SJSA1 (cell line): ENCODE data around the gene DMD. TPM values are rescaled to one million over a fixed set of nuclear protein-coding genes. Genes with fewer than 3 reads are reported as not detected.

ENCODE experiments used
- DNase-seq, 2 experiments: peaks; one replicate each; pipeline ENCODE4 v3.0.0-alpha.2; 2015 to 2020; ENCODE audit warnings: low spot score in 2 of 2, low read depth in 1 of 2
- H3K27ac ChIP-seq: fragments of 250-450 bp; sonication (Bioruptor Pico); 2 replicates; pipeline ENCODE4 v1.5.1; 2020; ENCODE audit warnings: mild to moderate bottlenecking, moderate library complexity
- H3K27me3 ChIP-seq: fragments of 250-450 bp; sonication (Bioruptor Pico); replicated peaks from 2 replicates; pipeline ENCODE4 v1.5.1; 2020; ENCODE audit warnings: mild to moderate bottlenecking, moderate library complexity
- H3K36me3 ChIP-seq: fragments of 250-450 bp; sonication (Bioruptor Pico); 2 replicates; pipeline ENCODE4 v1.5.1; 2020; ENCODE audit warnings: mild to moderate bottlenecking
- H3K4me1 ChIP-seq: fragments of 250-450 bp; sonication (Bioruptor Pico); replicated peaks from 2 replicates; pipeline ENCODE4 v1.6.1; 2021; ENCODE audit warnings: mild to moderate bottlenecking
- H3K4me3 ChIP-seq: fragments of 250-450 bp; sonication (Bioruptor Pico); 2 replicates; pipeline ENCODE4 v1.5.1; 2020; ENCODE audit warnings: mild to moderate bottlenecking
- H3K9me3 ChIP-seq: fragments of 250-450 bp; sonication (Bioruptor Pico); replicated peaks from 2 replicates; pipeline ENCODE4 v1.5.1; 2020; ENCODE audit warnings: mild to moderate bottlenecking
- total RNA-seq: library from RNA; depleted of rRNA; stranded (reverse); fragments of >200 nt; shearing (Covaris generic); gene quantifications from 2 replicates; pipeline ENCODE4 v1.2.3, GENCODE V29; 2014; rRNA removed

Gene DMD
- 6.8 and 8.9 TPM in 2 replicates for total RNA-seq

DNA sequence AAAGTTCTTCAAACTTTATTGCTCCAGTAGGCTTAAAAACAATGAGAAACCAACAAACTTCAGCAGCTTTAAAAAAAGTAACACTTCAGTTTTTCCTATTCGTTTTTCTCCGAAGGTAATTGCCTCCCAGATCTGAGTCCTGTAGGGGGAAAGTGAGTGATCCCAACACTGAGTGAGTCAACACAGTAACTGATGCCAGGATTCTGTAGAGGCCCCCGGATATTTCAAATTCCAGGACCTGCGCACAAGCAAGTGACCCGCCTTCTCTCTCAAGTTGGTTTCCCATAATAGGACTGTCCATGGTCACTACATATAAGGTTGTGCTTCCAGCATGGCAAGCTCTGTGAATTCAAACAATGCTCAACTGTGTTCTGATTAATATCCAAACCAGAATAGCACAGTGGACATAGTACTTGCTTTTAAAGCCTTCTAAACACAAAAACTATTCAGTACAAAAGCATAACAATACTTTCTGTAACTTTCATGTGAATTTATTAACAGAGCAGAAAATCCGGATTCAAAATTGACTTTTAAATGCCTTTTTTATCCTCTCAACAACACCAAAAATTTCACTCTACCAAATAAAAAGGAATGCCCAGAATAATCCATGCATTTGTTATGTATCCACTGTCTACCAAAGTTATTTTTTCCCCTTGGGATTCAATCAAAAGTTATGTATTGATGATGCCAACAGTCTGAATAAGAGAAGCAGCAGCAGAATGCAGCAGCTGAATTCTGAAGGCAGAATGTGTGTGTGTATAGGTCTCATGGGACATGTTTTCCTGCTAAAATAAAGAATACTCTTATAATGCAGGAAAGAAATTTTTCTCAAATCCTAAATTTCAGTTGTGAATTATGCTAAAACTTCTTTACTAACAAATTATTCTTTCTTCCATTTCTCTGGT, at the start of gene DMD:
Gene DMD, minus strand, starts transcription at position 194 of the 905 bp plus-strand sequence. CDS start 237 bp downstream, outside the sequence.
- Histone ChIP-seq H3K36me3 (no peaks in the 10 kb centered on the region), H3K27ac (peak within 1 kb of the TSS; percentile 69), H3K27me3 (no peaks in the 10 kb centered on the region), H3K4me3 (peak within 1 kb of the TSS; percentile 41), H3K9me3 (no peaks in the 10 kb centered on the region), H3K4me1 (peaks cover 8% of the 10 kb centered on the region)
- DNase-seq, result peak; percentile 67 to 72

DNA sequence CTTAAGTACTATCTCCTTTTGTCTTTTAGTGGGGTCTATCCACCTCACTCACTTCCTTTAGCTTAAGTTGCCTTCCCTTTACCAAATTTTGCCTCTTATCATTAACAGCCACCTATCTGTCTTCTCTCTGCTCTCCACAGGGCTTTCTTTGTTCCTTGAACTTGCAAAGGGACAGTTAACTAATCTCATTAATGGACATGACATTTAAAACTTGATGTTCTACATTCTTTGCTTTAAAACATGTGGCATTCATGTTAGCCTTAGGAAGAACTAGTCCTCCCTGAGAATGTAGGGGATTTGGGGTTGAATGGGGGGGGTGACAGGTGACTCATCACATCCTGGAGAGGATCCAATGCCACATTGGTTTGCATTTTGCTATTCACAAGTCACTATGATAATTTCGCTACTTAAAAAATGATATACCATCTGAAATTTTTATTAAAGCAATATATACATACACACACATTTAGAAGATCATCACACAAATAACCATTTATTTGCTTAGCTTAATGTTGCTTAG, 41.0 kb upstream of the DMD start:
- no peaks in the 10 kb centered on the region for H3K27me3 ChIP-seq
- no peak overlapping the region for H3K27ac ChIP-seq
- H3K4me3 ChIP-seq, result no peak overlapping the region
- H3K9me3 ChIP-seq, result no peaks in the 10 kb centered on the region
- no peaks in the 10 kb centered on the region for H3K4me1 ChIP-seq
- no peaks in the 10 kb centered on the region for H3K36me3 ChIP-seq
- no peak for DNase-seq

DNA sequence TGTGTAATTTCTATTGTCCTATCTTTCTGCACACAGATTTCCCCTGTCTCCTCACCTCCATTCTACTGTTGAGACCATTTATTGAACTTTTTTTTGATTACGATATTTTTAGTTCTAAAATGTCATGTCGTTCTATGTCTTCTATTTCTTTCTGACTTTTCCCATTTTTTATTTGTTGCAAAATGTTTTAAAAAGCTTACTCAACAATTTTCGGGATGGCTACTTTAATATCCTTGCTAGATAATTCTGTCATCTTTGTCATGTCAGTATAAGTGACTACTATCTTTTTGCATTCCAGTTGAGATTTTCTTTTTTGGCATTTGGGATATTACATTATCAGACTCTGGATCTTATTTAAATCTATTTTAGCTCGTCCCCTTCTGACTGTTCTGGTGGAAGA, 7.5 kb upstream of the DMD start:
- no peaks in the 10 kb centered on the region for H3K27me3 ChIP-seq
- no peaks in the 10 kb centered on the region for H3K9me3 ChIP-seq
- H3K27ac ChIP-seq, result no peak overlapping the region
- no peak overlapping the region for H3K4me3 ChIP-seq
- H3K4me1 ChIP-seq, result no peaks in the 10 kb centered on the region
- no peaks in the 10 kb centered on the region for H3K36me3 ChIP-seq
- DNase-seq, result no peak

DNA sequence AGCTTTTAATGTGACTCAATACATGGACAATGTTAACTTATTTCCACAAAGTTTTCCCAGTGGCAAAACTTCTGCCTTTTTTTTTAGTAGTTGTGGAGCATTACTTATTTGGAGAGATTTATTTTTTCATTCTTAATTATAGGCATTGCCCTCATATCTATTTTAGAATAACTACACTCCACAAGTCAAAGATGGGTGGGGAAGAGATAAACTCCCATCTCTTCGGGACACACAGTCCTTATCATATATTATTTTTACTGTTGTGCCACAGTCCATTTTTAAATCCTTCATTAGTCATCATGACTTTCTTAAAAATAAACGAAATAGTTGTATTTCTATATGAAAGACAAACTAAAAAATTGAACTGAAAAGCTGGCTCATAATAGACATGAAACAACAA, 1.2 kb downstream of the DMD start:
- no peaks in the 10 kb centered on the region for H3K9me3 ChIP-seq
- H3K27me3 ChIP-seq, result no peaks in the 10 kb centered on the region
- H3K27ac ChIP-seq, result peak overlapping the region; percentile 69
- DNase-seq, result no peak
- no peaks in the 10 kb centered on the region for H3K36me3 ChIP-seq
- H3K4me3 ChIP-seq, result peak overlapping the region; percentile 41
- peaks cover 13% of the 10 kb centered on the region for H3K4me1 ChIP-seq

DNA sequence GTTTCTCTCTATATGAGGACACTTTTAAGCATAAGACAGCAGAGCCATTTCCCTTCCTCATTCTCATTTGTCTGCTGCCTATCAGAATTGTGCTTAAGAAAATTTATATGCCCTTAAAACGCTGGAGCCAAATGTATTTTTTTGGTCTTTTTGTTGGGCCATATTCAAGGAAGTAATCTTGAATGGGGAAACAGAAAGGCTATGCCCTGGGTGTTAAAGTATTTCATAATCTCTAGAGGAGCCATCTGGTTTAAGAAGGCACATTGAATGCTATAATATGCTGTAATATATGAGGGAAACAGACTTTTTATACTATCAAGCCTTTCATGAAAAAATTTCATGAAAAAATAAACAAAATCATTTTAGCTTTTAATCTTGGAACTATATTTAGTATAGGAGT, 4.3 kb downstream of the DMD start:
- no peaks in the 10 kb centered on the region for H3K9me3 ChIP-seq
- H3K27me3 ChIP-seq, result no peaks in the 10 kb centered on the region
- H3K4me1 ChIP-seq, result peaks cover 11% of the 10 kb centered on the region
- no peak overlapping the region for H3K4me3 ChIP-seq
- no peaks in the 10 kb centered on the region for H3K36me3 ChIP-seq
- H3K27ac ChIP-seq, result peak overlapping the region; percentile 26; the same call in 1 of the 2 replicates
- no peak for DNase-seq

GRCh38 chrX:33205321-33205720, 6.0 kb downstream of the DMD start:
- Histone ChIP-seq H3K4me1 (peaks cover 5% of the 10 kb centered on the region), H3K27ac (no peak overlapping the region), H3K27me3 (no peaks in the 10 kb centered on the region), H3K9me3 (no peaks in the 10 kb centered on the region), H3K36me3 (no peaks in the 10 kb centered on the region), H3K4me3 (no peak overlapping the region)
- DNase-seq, result no peak

DNA sequence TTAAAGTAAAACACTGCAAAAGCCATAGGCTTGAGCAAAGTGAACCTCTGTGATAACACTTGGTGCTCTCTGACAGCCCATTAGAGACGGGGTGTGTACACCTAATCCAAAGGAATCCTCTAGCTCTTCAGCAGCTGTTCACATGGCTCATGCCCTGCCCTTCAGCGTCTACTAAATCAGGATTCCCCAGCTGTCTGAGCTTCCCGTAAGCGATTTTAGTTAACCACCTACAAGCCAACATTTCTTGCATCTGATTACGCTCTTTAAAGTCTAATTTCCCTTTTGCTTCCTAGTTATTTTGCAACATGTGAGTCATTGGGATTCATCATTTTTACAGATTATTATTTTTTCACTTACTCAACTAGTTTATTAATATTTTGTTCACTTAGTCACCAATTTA, 6.5 kb downstream of the DMD start:
- H3K4me1 ChIP-seq, result peaks cover 5% of the 10 kb centered on the region
- no peak for DNase-seq
- no peak overlapping the region for H3K27ac ChIP-seq
- no peaks in the 10 kb centered on the region for H3K9me3 ChIP-seq
- H3K27me3 ChIP-seq, result no peaks in the 10 kb centered on the region
- H3K4me3 ChIP-seq, result no peak overlapping the region
- H3K36me3 ChIP-seq, result no peaks in the 10 kb centered on the region

GRCh38 chrX:33198561-33199279, 12.6 kb downstream of the DMD start:
- H3K4me1 ChIP-seq, result peaks cover 26% of the 10 kb centered on the region
- H3K27ac ChIP-seq, result peak overlapping the region; percentile 61
- no peaks in the 10 kb centered on the region for H3K36me3 ChIP-seq
- no peaks in the 10 kb centered on the region for H3K9me3 ChIP-seq
- no peaks in the 10 kb centered on the region for H3K27me3 ChIP-seq
- DNase-seq, result no peak
- no peak overlapping the region for H3K4me3 ChIP-seq

DNA sequence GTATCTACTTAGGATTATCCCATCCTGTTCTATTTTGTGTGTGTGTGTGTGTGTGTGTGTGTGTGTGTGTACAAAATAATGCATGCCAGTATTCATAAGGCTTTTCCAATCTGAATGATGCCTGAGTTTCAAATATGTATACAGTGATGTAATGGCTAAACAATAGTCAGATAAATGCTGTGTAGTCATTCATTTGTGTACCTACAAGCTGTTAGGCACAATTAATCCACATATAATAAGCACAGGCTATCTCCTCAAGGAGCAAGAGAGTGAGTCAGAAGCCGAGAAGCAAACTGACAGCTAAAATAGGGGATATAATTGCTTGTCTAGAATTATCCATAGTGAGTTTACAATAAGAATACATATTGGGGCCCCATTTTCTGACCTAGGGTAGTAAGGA, 15.7 kb downstream of the DMD start:
- Histone ChIP-seq H3K36me3 (no peaks in the 10 kb centered on the region), H3K4me1 (peaks cover 41% of the 10 kb centered on the region), H3K27ac (no peak overlapping the region), H3K27me3 (no peaks in the 10 kb centered on the region), H3K9me3 (no peaks in the 10 kb centered on the region), H3K4me3 (no peak overlapping the region)
- DNase-seq, result no peak

GRCh38 chrX:33194876-33195433, 16.4 kb downstream of the DMD start:
- peak in 1 of 2 experiments; percentile 44 for DNase-seq

GRCh38 chrX:33194289-33194688, 17.1 kb downstream of the DMD start:
- Histone ChIP-seq H3K36me3 (no peaks in the 10 kb centered on the region), H3K4me3 (no peak overlapping the region), H3K27me3 (no peaks in the 10 kb centered on the region), H3K4me1 (peaks cover 44% of the 10 kb centered on the region), H3K9me3 (no peaks in the 10 kb centered on the region), H3K27ac (peak overlapping the region; percentile 57; the same call in 1 of the 2 replicates)
- DNase-seq, result no peak

More at GRCh38 chrX:33194876-33195433, 16.4 kb downstream of the DMD start:
- Histone ChIP-seq H3K36me3 (no peaks in the 10 kb centered on the region), H3K4me1 (peaks cover 42% of the 10 kb centered on the region), H3K27me3 (no peaks in the 10 kb centered on the region), H3K9me3 (no peaks in the 10 kb centered on the region), H3K4me3 (no peak overlapping the region), H3K27ac (peak overlapping the region; percentile 57)

- no peak for DNase-seq
- Histone ChIP-seq H3K27ac (peak overlapping the region; percentile 83), H3K9me3 (no peaks in the 10 kb centered on the region), H3K27me3 (no peaks in the 10 kb centered on the region), H3K4me1 (peaks cover 40% of the 10 kb centered on the region), H3K36me3 (no peaks in the 10 kb centered on the region), H3K4me3 (no peak overlapping the region)
These were observed 21.3 kb downstream of the DMD start for GRCh38 chrX:33190016-33190415.

DNA sequence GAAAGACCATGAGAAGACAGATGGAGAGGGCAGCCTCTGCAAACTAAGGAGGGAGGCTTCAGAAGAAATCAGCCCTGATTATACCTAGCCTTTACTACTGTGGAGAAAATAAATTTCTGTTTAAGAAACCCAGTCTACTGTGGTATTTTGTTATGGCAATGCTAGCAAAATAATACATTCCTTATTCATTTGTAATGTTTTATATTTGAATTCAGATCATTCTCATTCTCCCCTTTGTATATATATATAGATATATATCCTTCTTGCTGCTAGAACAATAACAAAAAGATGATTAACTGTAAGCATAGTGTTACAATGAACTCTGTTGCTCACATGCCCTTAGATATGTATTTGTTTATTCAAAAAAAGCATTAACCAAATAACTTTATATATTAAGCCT, 22.5 kb downstream of the DMD start:
- Histone ChIP-seq H3K36me3 (no peaks in the 10 kb centered on the region), H3K27me3 (no peaks in the 10 kb centered on the region), H3K27ac (peak overlapping the region; percentile 83), H3K4me3 (no peak overlapping the region), H3K9me3 (no peaks in the 10 kb centered on the region), H3K4me1 (peaks cover 36% of the 10 kb centered on the region)
- no peak for DNase-seq
